ENCODE data around the gene PLXND1. TPM values are rescaled to one million over a fixed set of nuclear protein-coding genes. Genes with fewer than 3 reads are reported as not detected.

The PLXND1 gene
- polyA plus RNA-seq, 10 donors: 104 to 166 (median 120) TPM

- DNase-seq: no peak
Measured at GRCh38 chr3:129590215-129590614, 16.3 kb downstream of the PLXND1 start.

- no peak for DNase-seq
Measured at GRCh38 chr3:129587566-129588210, 18.8 kb downstream of the PLXND1 start.

GRCh38 chr3:129586746-129587430 is 19.6 kb downstream of the PLXND1 start:
- peak in 1 of 3 donors; percentile 38 for DNase-seq

DNA sequence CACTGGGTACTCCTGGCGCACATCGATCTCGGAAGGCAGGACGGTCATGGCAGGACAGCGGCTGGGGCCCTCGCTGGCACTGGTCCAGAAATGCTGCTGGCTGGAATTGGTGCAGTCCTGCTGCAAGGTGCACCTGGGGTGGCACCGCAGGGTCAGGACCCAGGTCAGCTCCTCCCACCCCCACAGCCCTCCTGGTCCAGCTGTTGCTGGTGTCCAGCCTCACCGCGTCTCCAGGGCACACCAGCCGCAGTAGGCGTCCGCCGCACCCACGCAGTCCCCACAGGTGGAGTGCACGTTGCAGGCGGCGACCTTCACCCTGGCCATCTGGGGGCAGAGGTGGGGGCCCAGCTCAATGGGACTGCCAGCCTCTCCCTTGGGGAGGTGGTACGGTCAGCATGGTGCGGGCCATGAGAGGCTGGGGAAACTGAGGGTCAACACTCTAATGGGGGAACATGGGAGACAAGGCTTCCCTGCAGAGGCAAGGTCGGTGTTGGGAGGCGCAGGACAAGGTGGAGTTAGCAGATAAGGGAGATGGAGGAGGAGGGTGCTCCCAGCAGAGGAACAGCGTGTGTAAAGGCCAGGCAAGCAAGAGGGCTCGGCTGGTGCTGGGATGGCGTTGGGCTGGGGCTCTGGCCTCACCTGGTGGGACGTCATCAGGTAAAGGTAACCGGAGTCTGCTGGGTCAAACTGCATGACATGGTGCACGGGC is 20.4 kb downstream of the PLXND1 start:
- DNase-seq: no peak

DNA sequence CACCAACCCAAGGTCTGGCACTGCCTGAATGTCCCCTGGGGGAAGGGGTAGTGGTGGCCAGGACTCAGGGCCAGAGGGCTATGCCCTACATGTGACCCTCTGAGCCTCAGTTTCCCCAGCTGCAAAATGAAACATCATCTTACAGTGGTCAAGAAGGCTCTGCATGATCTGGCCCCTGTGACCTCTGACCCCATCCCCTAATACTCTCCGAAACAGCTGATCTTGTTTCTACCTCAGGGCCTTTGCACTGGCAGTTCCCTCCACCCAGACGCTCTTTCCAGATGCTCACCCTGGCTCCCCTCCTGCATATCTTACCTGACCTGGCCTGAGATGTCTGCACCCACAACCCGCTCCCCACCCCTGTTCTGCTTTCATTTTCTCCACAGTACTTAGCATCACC is 21.8 kb downstream of the PLXND1 start:
- no peak for DNase-seq

DNA sequence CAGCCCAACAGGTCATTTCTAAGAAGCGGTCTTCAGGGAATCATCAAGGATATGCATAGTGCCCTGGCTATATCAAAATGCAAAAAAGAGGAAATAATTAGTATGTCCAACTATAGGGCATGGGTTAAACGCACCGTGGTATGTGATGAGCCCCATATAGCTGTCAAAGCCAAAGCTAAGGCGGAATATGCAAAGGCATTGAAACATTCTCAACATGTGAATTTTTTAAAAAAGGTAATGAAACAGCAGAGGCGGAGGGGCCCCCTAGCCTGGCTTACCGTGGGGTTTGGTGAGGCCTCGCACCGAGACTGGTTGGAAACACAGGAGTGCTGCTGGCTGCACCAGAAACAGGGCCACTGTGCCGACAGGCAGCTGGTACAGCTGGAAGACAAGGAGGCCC is 23.2 kb downstream of the PLXND1 start:
- DNase-seq: no peak

DNA sequence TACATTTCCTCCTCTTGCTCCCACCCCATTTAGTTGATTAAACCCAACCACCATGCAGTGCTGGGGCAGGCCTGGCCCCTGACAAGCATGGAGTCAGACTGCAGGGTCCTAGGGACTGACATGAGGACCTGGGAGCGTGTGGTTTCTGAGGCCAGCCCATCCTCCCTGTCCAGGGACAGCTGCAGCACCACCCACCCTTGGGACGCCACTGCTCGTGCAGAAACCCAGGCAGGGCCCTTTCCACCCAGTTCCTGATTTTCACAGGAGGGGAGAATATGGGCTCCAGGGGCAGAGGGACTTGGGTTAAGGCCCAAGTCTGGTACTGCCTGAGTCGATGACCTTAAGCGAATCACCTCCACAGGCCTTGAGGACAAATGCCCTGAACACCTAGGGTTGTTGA is 23.7 kb downstream of the PLXND1 start:
- no peak for DNase-seq

GRCh38 chr3:129581623-129582022 is 24.9 kb downstream of the PLXND1 start:
- no peak for DNase-seq

DNA sequence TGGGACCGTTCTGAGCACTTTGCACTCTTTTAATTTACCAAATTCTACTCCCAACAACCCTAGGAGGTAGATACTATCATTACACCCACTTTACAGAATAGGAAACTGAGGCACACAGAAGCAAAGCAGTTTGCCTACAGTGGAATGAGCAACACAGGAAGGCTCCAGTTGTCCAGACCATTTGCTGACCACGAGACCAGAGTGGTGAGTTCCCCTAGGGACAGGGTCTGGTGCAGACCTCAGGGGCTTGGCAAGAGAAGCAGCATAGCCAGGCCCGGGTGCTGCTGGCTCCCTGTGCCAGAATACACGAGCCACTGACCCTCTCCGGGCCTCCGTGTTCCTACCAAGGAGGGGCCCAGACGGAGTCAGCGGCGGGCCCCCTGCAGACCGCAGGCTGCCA is 26.5 kb downstream of the PLXND1 start:
- no peak for DNase-seq

DNA sequence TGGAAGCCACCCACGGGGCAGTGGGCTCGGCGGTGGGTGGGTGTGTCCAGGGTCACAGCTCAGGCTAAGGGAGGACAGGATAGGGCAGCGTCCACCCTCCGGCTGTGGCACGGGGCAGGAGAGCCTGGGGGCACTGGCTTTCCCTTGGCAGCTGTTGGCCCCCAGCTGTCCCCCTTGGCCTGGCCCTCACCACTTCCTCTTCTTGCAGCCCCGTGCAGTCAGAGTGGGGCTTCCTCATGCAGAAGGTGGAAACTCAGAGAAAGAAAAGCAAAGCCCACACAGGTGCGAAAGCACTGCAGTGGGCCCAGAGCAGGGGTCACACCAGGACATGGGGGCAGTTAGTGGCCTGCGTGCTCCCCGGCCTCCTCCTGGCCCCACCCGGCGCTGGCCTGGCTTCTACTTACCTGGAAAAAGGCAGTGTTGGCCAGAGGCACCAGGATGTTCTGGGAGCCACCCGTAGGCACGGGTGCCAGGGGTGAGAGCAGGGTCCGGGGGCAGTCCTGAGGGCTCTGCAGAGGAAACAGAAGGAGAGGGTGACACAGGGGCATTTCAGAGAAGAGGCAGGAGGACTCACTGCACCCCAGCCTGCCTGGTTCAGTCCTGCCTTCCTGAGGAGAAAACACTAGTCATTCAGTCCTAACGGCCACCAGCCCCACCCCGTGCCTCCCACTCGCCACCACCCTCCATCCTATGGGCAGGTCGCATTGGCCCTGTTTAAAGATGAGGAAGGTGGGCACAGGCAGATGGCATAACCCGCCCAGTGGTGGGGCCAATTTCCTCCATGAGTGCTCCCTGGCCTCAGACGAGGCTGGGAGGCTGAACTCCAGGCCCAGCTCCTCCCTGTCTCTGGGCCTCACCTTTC is 28.3 kb downstream of the PLXND1 start:
- DNase-seq: peak in 1 of 3 donors; percentile 59

DNA sequence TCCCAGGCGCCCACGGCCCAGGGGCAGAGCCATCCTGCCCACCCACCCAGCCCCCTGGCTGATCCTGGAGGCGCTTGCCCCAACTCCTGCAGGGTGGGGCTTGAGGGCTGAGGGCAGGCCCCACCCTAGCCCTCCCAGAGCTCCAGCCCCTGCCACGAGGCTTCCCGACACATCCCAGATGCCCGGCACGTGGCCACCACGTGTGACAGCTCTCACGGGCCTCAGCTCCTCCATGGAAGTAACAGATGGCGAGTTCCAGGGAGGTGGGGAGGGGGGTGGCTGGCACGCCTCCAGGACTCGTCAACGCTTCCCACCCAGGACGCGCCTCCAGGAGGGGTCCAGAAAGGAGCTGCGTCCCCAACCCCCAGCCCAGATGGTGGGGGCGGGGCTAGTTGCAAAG is 29.1 kb downstream of the PLXND1 start:
- DNase-seq: peak in 1 of 3 donors; percentile 84

DNA sequence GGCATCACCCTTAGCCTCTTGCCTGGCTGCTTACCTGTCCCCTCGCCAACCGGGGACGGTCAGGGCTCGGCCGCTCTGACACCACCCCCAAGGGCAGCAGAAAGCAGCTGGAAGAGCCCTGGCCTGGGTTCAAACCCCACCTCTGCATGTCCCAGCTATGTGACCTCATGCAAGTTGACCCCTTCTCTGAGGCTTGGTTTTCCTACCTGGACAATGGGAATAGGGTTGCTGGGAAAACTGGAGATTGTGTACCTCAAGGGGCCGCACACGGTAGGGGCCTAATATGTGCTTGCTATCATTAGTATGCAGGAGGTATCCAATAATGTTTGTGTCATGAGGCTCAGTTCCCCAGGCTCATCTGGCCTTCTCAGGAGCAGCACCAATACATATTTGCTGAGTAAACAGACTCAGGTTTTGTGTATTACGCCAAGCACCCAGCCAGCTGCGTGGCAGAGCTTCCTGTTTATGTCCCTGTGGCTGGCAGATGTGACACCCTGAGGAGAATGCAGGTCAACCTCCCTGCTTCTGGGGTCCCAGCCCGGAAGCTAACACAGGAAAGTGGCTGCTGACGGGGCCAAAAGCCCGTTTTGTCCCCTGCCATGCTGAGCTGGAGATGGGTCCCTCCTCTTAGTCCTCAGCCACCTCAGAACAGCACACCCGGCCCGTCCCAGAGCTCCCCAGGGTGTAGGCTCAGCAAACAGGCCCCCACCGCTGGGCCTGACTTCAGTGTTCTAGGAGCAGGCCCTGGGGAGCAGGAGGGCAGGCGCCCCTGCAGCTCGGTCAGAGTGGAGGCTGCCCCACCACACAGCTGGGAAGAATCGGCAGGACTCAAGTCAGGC is 29.7 kb downstream of the PLXND1 start:
- DNase-seq: peak in 1 of 3 donors; percentile 62

GRCh38 chr3:129575997-129576384 is 30.5 kb downstream of the PLXND1 start:
- DNase-seq: no peak

GRCh38 chr3:129575233-129575996 is 31.1 kb downstream of the PLXND1 start:
- no peak for DNase-seq

- DNase-seq: no peak
Measured at GRCh38 chr3:129574206-129574605, 32.3 kb downstream of the PLXND1 start.

GRCh38 chr3:129573493-129573892 is 33.0 kb downstream of the PLXND1 start:
- no peak for DNase-seq

- no peak for DNase-seq
Measured at GRCh38 chr3:129572603-129573002, 33.9 kb downstream of the PLXND1 start.

- DNase-seq: no peak
Measured at GRCh38 chr3:129571605-129572547, 34.6 kb downstream of the PLXND1 start.

DNA sequence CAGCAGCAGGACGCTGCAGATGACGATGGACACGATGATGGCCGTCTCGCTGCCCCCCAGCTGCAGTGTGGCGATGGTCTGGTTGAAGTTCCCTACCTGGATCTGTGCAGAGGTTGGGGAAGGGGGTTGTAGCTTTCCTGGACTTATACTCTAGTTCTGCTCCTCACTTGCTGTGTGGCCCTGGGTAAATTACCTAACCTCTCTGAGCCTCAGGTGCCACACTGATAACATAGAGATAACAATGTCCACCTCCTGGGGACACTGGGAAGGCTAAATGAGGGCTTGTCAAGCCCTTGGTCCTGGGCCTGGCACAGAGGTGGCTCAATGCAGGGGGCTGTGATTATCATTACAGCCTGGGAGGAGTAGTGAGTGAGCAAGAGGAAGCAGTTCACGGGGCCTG is 36.6 kb downstream of the PLXND1 start:
- DNase-seq: no peak

All from muscle of back (tissue), 11 donors.